ENCODE data around the gene ITIH5.
"Not testable (repeated sequence)": the region's sequence is repeated elsewhere in the genome, so short reads cannot be mapped to it uniquely, and the experiment has no call there.

Gene ITIH5

DNA sequence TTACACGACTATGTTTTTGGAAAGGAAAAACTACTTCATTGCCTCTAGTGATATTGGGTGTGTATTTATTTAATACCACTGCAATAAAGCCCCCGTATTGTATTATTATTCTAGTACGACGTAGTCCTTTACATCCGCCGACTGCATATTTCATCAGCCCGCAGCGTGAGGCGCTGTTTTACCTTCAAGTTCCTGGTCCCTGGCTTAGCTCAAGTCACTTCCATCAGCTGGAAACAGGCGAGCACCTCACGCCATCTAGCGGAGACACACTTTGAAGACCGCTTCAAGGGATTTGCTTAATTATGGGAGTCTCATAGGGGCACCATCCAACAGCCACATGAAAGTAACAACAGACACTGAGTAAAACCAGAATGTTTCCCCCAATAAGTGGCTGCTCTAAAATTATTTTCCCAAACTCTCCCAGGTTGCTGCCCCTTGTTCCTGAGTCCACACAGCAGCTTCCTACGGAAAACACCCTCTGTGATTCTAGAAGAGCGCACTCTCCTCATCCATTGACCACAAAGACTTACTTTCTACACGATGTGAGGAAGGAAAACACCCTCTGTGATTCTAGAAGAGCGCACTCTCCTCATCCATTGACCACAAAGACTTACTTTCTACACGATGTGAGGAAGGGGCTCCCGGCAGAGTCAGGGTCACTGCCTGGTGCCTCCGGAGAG lies 20.6 kb upstream of the ITIH5 start:
- DNase-seq (ENCODE audit: low read depth), result peak; percentile 57

- no peak for DNase-seq (ENCODE audit: low read depth)
Measured at GRCh38 chr10:7686351-7687171, 19.8 kb upstream of the ITIH5 start.

GRCh38 chr10:7680078-7680477 lies 13.3 kb upstream of the ITIH5 start:
- not testable (repeated sequence) for DNase-seq (ENCODE audit: low read depth)

GRCh38 chr10:7679256-7679655 lies 12.5 kb upstream of the ITIH5 start:
- no peak for DNase-seq (ENCODE audit: low read depth)

DNA sequence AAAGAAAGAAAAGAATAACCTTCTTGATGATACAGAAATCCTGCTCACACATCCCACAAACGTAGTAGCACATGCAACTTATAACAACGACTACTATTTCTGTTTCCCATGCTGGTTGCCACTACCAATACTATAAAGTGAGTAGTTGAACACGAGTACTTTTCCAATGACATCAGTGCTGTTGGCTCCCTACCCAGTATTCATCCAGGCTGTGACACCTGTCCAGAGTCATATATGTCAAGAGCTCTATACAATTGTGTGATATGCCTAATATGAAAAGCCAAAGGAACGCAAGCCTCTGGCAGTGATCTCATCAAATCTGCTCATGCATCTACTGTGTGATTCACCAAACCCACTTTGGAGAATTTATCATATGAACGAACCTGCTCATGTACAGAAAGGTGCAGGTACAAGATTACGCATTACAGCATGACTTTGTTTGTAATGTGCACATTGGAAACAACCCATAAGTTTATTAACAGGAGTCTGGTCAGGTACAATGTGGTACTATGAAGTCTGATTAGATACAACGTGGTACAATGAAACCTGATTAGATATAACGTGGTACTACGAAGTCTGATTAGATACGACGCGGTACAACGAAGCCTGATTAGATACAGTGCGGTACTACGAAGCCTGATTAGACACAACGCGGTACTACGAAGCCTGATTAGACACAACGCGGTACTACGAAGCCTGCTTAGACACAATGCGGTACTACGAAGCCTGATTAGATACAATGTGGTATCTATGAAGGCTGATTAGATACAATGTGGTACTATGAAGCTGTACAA lies 5.8 kb upstream of the ITIH5 start:
- no peak for DNase-seq (ENCODE audit: low read depth)

GRCh38 chr10:7670157-7670556 lies 3.4 kb upstream of the ITIH5 start:
- DNase-seq (ENCODE audit: low read depth), result no peak

DNA sequence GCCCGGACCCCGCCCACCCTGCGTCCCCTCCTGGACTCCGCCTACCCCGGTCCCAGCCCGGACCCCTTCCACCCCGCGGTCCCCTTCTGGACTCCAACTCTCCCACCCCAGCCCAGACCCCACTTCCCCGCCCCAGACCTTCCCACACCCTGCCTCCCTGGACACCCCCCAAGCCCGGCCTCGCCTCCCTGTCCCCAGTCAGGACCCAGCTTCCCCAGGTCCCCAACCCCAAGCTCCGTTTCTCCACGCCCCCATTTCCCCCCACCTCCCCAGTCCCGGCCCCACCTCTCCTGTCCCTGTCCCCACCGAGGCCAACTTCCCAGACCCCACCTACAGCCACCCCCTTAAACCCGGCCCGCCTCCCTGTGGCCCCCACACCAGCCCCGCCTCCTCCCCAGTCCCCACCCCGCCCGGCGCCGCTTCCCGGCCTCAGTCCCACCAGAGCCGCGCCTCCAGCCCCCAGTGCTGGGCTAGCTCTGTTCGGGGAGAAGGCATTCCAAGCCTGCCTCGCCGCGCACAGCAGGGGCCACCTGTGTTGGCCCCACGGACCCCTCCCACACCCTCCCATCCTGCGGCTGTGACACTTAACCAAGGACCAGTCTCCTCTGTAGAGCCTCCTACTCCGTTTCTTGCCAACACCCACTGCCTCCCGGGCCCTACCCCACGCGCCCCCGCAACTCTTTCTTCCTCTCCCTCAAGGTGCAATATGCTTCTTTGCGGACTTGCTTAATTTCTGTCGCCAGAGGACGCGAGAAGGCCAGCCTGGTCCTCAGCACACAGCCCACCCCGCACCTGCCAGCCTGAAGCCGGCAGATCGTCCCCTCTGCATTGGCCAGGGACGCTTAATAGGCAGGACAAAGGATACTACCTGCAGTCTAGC lies 736 bp upstream of the ITIH5 start:
- no peak for DNase-seq (ENCODE audit: low read depth)

- no peak for DNase-seq (ENCODE audit: low read depth)
Measured at GRCh38 chr10:7665767-7666166, 999 bp downstream of the ITIH5 start.

- no peak for DNase-seq (ENCODE audit: low read depth)
Measured at GRCh38 chr10:7664707-7665106, 2.1 kb downstream of the ITIH5 start.

DNA sequence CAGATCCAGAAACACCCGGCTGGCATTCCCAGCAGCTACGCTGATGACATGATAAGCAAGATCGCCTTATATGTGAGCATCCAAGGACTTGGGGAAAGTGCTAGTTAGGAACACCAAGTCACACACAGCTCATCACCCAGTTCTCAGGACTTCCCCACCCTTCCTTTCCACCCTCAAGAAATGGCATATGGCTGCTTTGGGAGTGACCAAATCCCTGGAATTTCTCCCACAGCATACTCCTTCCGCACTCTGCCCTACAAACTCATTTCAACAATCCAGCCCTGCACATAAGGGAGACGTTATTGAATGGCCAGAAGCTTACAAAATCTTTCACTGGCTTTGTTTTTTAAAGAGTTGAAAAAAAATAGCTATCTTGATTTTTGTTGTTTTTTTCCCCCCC lies 4.2 kb downstream of the ITIH5 start:
- no peak for DNase-seq (ENCODE audit: low read depth)

DNA sequence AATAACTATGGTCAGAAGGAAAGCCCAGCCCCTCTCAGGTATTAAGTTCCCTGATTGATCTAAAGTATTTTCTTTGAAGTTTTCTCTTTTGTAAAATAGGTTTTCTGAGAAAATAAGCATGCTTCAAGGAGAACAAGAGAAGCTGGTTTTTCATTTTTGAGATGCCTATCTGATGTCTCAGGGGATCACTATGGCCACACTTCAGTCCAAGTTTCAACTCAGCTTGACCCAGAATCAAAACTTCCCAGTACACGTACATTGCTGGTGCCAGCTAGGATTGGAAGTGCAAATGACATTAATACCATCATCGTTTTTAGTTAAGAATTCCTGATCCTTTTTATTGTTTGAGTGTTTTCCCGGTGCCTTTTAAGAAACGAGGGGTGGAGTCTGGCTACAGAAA lies 7.2 kb downstream of the ITIH5 start:
- DNase-seq (ENCODE audit: low read depth), result no peak

- no peak for DNase-seq (ENCODE audit: low read depth)
Measured at GRCh38 chr10:7657552-7657951, 9.2 kb downstream of the ITIH5 start.

DNA sequence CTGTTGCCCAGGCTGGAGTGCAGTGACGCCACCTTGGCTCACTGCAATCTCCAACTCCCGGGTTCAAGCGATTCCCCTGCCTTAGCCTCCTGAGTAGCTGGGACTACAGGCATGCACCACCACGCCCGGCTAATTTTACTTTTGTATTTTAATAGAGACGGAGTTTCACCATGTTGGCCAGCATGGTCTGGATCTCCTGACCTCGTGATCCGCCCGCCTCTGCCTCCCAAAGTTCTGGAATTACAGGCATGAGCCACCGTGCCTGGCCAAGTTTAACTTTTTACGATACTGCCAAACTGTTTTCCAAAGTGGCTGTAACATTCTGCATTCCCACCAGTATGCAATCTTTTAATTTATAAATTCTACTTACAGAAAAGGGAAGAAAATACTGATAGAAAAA lies 9.7 kb downstream of the ITIH5 start:
- not testable (repeated sequence) for DNase-seq (ENCODE audit: low read depth)

- no peak for DNase-seq (ENCODE audit: low read depth)
Measured at GRCh38 chr10:7651853-7652470, 14.8 kb downstream of the ITIH5 start.

DNA sequence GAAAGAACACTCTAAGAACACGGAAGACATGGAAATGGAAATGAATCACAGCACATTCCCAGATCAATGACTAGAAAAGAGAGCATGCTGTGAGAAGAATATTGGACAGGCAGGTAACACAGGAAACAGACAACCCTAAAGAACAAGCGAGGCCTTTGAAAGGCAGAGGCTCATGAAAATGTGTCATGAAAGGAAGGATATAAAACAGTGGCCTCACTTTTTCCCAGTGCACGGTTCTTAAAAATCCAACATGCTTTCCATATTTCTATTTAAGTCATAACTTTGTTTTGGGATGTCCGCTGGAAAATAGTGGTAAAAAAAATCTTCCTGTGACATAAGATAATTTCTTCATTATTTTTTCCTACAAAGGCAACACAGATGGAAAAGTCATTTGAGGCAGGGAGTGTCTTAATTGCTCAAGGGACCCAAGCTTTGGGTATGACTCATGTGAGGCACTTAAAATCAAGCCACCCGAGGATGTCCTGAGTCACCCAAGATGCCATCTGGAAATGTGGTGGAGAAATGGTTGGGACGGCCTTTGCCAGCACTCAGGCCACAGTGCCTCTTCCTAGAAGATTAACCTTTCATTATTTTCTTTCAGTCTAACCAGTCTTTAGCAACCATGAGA lies 17.0 kb downstream of the ITIH5 start:
- no peak for DNase-seq (ENCODE audit: low read depth)

- DNase-seq (ENCODE audit: low read depth), result no peak
Measured at GRCh38 chr10:7647062-7647664, 19.6 kb downstream of the ITIH5 start.

DNA sequence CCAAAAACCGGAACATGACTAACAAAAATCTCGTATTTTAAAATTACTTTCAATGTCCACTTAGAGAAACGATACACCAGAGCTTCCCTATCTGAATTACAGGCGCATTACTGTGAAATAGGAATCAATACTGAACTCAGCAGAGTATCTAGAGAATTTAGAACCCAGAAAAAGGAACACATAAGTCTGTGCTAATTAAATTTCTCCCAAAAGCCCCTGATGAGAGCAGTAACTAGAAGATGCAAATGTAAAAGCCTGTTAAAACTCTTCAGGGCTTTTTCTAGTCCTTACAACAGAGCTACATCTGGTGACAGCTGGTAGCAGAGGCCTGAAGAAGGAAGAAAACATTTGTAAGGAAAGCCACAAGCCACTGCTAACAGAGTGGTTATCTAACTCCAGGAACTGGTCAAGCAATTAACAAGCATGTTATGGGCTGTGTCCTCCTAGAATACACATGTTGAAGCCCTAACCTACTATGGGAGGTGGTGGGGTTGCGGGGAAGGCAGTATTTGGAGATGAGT lies 24.2 kb downstream of the ITIH5 start:
- no peak for DNase-seq (ENCODE audit: low read depth)

- no peak for DNase-seq (ENCODE audit: low read depth)
Measured at GRCh38 chr10:7635408-7636125, 31.2 kb downstream of the ITIH5 start.

DNA sequence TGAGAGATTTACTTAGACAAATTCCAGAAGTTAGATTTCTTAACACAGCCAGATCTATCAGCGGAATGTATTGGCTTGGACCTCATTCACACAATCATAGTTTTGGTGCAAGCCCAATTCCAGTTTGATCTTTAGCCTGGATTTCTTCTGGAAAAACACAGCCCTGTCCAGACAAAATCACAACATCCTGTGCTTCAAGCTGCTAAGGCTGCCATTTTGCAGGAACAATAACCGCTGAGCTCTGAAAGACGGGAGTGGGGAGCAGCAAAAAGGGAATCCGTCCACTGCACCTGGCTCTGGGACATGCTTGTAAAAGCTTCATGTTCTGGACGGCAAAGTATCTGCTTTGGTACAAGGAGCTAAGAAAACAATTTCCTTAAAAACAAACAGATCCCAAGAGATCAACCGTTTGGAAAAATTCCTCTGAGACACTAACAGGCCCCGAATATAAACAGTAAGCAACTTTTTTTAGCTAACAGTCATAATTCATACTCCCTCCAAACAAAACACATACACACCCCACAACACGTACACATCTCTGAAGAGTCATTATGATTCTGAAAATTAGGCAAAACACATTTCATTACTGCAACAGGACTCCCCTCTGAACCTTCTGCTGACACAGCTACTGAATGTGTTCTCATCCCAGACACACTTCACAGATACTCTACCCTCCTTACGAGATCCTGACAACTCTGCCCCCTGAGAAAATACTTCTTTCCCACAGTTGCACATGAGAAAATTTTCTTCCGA lies 32.4 kb downstream of the ITIH5 start:
- DNase-seq (ENCODE audit: low read depth), result no peak
